Smooth muscle cell (in vitro differentiated cells): ENCODE data around the gene EPDR1. TPM values are rescaled to one million over a fixed set of nuclear protein-coding genes. Genes with fewer than 3 reads are reported as not detected.

Experiments
- DNase-seq: peaks from one replicate; lab custom pipeline; 2025; ENCODE audit not compliant: unreplicated experiment; lab: John Stamatoyannopoulos, UW
- H2AFZ ChIP-seq: fragments of 200-600 bp; sonication (generic); 2 replicates; pipeline ENCODE4 v1.6.0; 2016; ENCODE audit warnings: antibody characterized with exemption, low read depth, mild to moderate bottlenecking
- H3F3A ChIP-seq: fragments of 200-600 bp; sonication (generic); 2 replicates; pipeline ENCODE4 v1.6.0; 2017; ENCODE audit warnings: antibody characterized with exemption, low read depth
- H3K27ac ChIP-seq: fragments of 200-600 bp; sonication (generic); 2 replicates; pipeline ENCODE4 v1.5.1; 2016; ENCODE audit warnings: low read depth, mild to moderate bottlenecking
- H3K27me3 ChIP-seq: fragments of 200-600 bp; sonication (generic); 2 replicates; pipeline ENCODE4 v1.6.1; 2016; ENCODE audit warnings: low read depth, mild to moderate bottlenecking
- H3K36me3 ChIP-seq: fragments of 200-600 bp; sonication (generic); 2 replicates; pipeline ENCODE4 v1.5.1; 2016; ENCODE audit warnings: low read depth
- H3K4me1 ChIP-seq: fragments of 200-600 bp; sonication (generic); 2 replicates; pipeline ENCODE4 v1.5.1; 2016; ENCODE audit warnings: low read depth
- H3K4me2 ChIP-seq: fragments of 200-600 bp; sonication (generic); 2 replicates; pipeline ENCODE4 v1.6.0; 2016; ENCODE audit warnings: mild to moderate bottlenecking
- H3K4me3 ChIP-seq: fragments of 200-600 bp; sonication (generic); 2 replicates; pipeline ENCODE4 v1.5.1; 2016; ENCODE audit warnings: mild to moderate bottlenecking
- H3K79me2 ChIP-seq: fragments of 200-600 bp; sonication (generic); 2 replicates; pipeline ENCODE4 v1.6.0; 2016; ENCODE audit warnings: low read depth, mild to moderate bottlenecking
- H3K9ac ChIP-seq: fragments of 200-600 bp; sonication (generic); 2 replicates; pipeline ENCODE4 v1.6.0; 2016; ENCODE audit warnings: low read depth
- H3K9me3 ChIP-seq: fragments of 200-600 bp; sonication (generic); replicated peaks from 2 replicates; pipeline ENCODE4 v1.5.1; 2016; ENCODE audit warnings: low read depth
- H4K20me1 ChIP-seq: fragments of 200-600 bp; sonication (generic); 2 replicates; pipeline ENCODE4 v1.6.0; 2016; ENCODE audit warnings: low read depth
- WGBS: methylation state at CpG from one replicate; pipeline ENCODE4 v1.1.7; 2016; ENCODE audit warnings: low lambda C conversion rate; 5-methylcytosine and 5-hydroxymethylcytosine counted together
- polyA plus RNA-seq: library from polyadenylated mRNA; unstranded; fragments of >200 nt; fragmentation: Nextera tagmentation; extraction: Ambion mirVana; gene quantifications from 2 replicates; pipeline ENCODE4 v1.2.1, GENCODE V29; 2016
- total RNA-seq: library from RNA; depleted of rRNA; stranded (reverse); fragments of >200 nt; gene quantifications from 2 replicates; pipeline ENCODE4 v1.2.3, GENCODE V29; 2014
- TF ChIP-seq, protein P1 (sequence below): fragments of 200-600 bp; sonication (generic); IDR thresholded peaks from 2 replicates; pipeline ENCODE4 v1.5.1; 2017; ENCODE audit warnings: borderline replicate concordance, mild to moderate bottlenecking, antibody characterized with exemption; ENCODE audit not compliant: insufficient read depth, poor library complexity, severe bottlenecking

The EPDR1 gene
- total and polyA plus RNA-seq, 2 experiments from 2014 or later, result 11.1 to 17.1 TPM

DNA sequence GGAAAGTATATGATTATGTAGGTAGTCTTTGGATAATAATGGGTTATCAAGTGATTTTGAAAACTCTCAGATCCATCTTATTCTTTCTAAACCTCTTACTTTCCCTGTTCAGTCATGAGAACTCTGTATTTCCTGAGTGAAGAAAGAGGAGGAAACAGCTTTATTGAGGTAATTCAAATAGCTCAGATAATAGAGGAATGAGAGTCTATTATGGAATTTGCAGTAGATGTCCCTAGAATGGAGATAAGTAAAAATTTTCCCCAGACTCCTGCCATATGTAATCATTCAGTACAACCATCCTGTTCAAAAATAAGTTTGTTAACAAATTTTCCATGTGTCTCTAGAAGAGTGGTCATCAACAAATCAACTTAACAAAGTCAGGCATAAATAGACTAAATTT lies 36.4 kb downstream of the EPDR1 start:
- no peaks in the 10 kb centered on the region for H3F3A ChIP-seq
- no peaks in the 10 kb centered on the region for H3K79me2 ChIP-seq
- H3K9me3 ChIP-seq, result no peaks in the 10 kb centered on the region
- H3K9ac ChIP-seq, result no peak overlapping the region
- H4K20me1 ChIP-seq, result no peaks in the 10 kb centered on the region
- H3K4me2 ChIP-seq, result no peak overlapping the region
- H3K27ac ChIP-seq, result no peak overlapping the region
- DNase-seq, result no peak
- TF ChIP-seq, protein P1, sequence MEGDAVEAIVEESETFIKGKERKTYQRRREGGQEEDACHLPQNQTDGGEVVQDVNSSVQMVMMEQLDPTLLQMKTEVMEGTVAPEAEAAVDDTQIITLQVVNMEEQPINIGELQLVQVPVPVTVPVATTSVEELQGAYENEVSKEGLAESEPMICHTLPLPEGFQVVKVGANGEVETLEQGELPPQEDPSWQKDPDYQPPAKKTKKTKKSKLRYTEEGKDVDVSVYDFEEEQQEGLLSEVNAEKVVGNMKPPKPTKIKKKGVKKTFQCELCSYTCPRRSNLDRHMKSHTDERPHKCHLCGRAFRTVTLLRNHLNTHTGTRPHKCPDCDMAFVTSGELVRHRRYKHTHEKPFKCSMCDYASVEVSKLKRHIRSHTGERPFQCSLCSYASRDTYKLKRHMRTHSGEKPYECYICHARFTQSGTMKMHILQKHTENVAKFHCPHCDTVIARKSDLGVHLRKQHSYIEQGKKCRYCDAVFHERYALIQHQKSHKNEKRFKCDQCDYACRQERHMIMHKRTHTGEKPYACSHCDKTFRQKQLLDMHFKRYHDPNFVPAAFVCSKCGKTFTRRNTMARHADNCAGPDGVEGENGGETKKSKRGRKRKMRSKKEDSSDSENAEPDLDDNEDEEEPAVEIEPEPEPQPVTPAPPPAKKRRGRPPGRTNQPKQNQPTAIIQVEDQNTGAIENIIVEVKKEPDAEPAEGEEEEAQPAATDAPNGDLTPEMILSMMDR, result no peak
- no peaks in the 10 kb centered on the region for H3K4me1 ChIP-seq
- H3K36me3 ChIP-seq, result no peaks in the 10 kb centered on the region
- no peak overlapping the region for H2AFZ ChIP-seq
- H3K4me3 ChIP-seq, result no peak overlapping the region
- H3K27me3 ChIP-seq, result no peaks in the 10 kb centered on the region

DNA sequence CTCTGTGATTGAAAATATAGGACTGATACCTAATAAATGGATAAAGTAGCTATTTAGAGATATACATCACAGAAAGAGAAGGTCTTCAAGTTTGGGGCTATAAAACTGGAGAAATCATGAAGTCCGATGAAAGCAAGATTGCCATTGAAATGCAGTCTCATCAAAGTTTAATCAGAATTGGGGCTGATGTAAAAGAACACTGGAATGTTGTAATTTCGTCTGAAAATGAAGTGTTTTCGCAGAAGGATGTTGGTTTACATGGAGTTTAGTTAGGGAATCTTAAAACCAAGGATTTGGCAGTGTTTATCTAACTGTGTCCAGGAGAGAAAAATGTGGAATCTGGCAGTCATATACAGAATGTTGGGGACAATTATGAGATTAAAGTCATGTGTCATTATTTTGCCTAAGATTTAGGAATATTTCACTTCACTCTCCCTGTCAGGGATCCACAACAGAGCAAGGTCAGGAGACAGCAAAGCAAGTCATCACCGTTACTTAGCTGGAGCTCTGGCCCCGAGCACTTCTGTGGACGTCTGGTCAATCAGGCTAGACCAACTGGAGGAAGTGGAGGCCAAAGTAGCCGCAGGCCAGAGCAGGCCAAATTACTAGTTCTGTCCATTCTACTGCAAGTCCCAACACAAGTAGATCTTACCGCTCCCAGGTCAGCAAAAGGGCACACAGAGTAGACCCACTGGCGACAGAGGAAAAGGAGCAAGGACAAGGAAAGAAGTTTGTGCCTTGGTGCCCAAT lies 37.0 kb downstream of the EPDR1 start:
- Histone ChIP-seq H3K4me1 (no peaks in the 10 kb centered on the region), H3K4me3 (no peak overlapping the region), H3K4me2 (no peak overlapping the region), H3K27ac (no peak overlapping the region), H3F3A (no peaks in the 10 kb centered on the region), H3K9me3 (no peaks in the 10 kb centered on the region), H2AFZ (no peak overlapping the region), H3K9ac (no peak overlapping the region), H4K20me1 (no peaks in the 10 kb centered on the region), H3K79me2 (no peaks in the 10 kb centered on the region), H3K27me3 (no peaks in the 10 kb centered on the region), H3K36me3 (no peaks in the 10 kb centered on the region)
- 80% methylated on average over 9 of the region's 9 CpGs for WGBS
- no peak for DNase-seq
- TF ChIP-seq, protein P1, result no peak

DNA sequence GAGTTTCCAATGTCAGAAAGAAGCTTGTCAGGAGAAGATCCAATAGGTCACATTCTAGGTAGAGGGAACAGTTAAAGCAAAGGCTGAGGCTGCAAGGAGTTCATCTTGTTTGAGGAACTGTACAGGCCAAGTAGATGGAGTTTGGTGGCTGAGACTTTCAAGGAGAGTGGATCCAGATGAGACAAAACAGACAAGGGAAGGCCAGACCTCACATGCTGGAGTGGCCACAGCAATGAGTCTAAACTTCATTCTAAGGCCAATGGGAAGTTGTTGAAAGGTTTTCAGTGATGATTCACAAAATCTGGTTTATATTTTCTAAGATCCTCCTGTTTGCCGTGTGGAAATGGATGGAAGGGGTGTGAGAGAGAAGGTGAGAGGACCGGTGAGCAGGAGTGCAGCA lies 40.0 kb downstream of the EPDR1 start:
- WGBS, result 68% methylated on average over 2 of the region's 2 CpGs
- Histone ChIP-seq H3K4me1 (no peaks in the 10 kb centered on the region), H3K36me3 (no peaks in the 10 kb centered on the region), H2AFZ (no peak overlapping the region), H3K27ac (no peak overlapping the region), H4K20me1 (no peaks in the 10 kb centered on the region), H3K9me3 (no peaks in the 10 kb centered on the region), H3K9ac (no peak overlapping the region), H3K79me2 (no peaks in the 10 kb centered on the region), H3K27me3 (no peaks in the 10 kb centered on the region), H3K4me2 (no peak overlapping the region), H3F3A (no peaks in the 10 kb centered on the region), H3K4me3 (no peak overlapping the region)
- no peak for DNase-seq
- TF ChIP-seq, protein P1, result no peak

DNA sequence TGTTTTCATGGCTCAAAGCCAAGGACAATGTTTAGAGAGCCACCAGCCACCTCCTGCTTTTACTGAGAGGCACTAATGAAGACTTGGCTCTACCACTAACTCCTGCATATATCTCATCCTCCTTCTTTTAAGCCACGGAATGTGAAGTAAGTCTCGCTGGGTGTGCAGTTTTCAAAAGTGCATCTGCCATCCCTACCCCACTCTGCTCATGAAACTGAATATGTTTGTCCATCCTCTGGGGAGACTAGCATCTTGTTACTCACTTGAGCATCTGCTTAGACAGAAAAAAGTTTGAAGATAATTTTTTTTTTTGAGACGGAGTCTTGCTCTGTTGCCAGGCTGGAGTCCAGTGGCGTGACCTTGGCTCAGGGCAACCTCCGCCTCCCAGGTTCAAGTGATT lies 40.8 kb downstream of the EPDR1 start:
- Histone ChIP-seq H2AFZ (no peak overlapping the region), H3K9ac (no peak overlapping the region), H4K20me1 (no peaks in the 10 kb centered on the region), H3K36me3 (no peaks in the 10 kb centered on the region), H3K4me3 (no peak overlapping the region), H3K27me3 (no peaks in the 10 kb centered on the region), H3F3A (no peaks in the 10 kb centered on the region), H3K4me1 (no peaks in the 10 kb centered on the region), H3K79me2 (no peaks in the 10 kb centered on the region), H3K27ac (no peak overlapping the region), H3K4me2 (no peak overlapping the region), H3K9me3 (no peaks in the 10 kb centered on the region)
- WGBS, result 74% methylated on average over 5 of the region's 5 CpGs
- DNase-seq, result no peak
- TF ChIP-seq, protein P1, result no peak
